MV-4-11 (cell line): Measurements from ENCODE around the gene MOCOS.
A peak's percentile ranks its signal among the peaks of the same experiment; 100 is the strongest.

ENCODE experiments used
- DNase-seq: peaks from one replicate; lab custom pipeline; 2025; lab: John Stamatoyannopoulos, UW

Gene MOCOS

GRCh38 chr18:36271153-36271552 lies 83.9 kb downstream of the MOCOS start:
- no peak for DNase-seq

GRCh38 chr18:36273347-36273746 lies 86.0 kb downstream of the MOCOS start:
- no peak for DNase-seq

- no peak for DNase-seq
Observed at GRCh38 chr18:36274083-36274715, 86.9 kb downstream of the MOCOS start.

- no peak for DNase-seq
Observed at GRCh38 chr18:36275561-36275960, 88.3 kb downstream of the MOCOS start.

GRCh38 chr18:36279001-36279400 lies 91.7 kb downstream of the MOCOS start:
- no peak for DNase-seq

- DNase-seq = no peak
Observed at GRCh38 chr18:36281936-36282335, 94.6 kb downstream of the MOCOS start.

- DNase-seq = no peak
Observed at GRCh38 chr18:36283448-36283847, 96.2 kb downstream of the MOCOS start.

- no peak for DNase-seq
Observed at GRCh38 chr18:36284268-36284667, 97.0 kb downstream of the MOCOS start.

GRCh38 chr18:36284671-36285295 lies 97.5 kb downstream of the MOCOS start:
- DNase-seq = peak; percentile 51

- no peak for DNase-seq
Observed at GRCh38 chr18:36287653-36288052, 100.4 kb downstream of the MOCOS start.

GRCh38 chr18:36288689-36289088 lies 101.4 kb downstream of the MOCOS start:
- no peak for DNase-seq

GRCh38 chr18:36294031-36294430 lies 106.7 kb downstream of the MOCOS start:
- no peak for DNase-seq

- no peak for DNase-seq
Observed at GRCh38 chr18:36295214-36295613, 107.9 kb downstream of the MOCOS start.

GRCh38 chr18:36295880-36296301 lies 108.6 kb downstream of the MOCOS start:
- no peak for DNase-seq

GRCh38 chr18:36296650-36297416 lies 109.5 kb downstream of the MOCOS start:
- DNase-seq = no peak

- DNase-seq = no peak
Observed at GRCh38 chr18:36297417-36298125, 110.3 kb downstream of the MOCOS start, which contains the start of gene FHOD3. Gene FHOD3 (plus strand): TSS chr18:36297713. CDS start chr18:36297836, 123 bp downstream.

GRCh38 chr18:36298126-36298741 lies 110.9 kb downstream of the MOCOS start:
- no peak for DNase-seq

- no peak for DNase-seq
Observed at GRCh38 chr18:36299015-36299414, 111.7 kb downstream of the MOCOS start.

- no peak for DNase-seq
Observed at GRCh38 chr18:36300211-36300610, 112.9 kb downstream of the MOCOS start.

- no peak for DNase-seq
Observed at GRCh38 chr18:36301884-36302283, 114.6 kb downstream of the MOCOS start.

- no peak for DNase-seq
Observed at GRCh38 chr18:36302676-36303075, 115.4 kb downstream of the MOCOS start.
